Neural cell (in vitro differentiated cells): ENCODE data around the gene DSCAML1.

Experiments
- CTCF ChIP-seq: fragments of 450-650 bp; IDR thresholded peaks from 2 replicates; pipeline ENCODE4 v1.5.1; 2014; ENCODE audit warnings: antibody characterized with exemption, mild to moderate bottlenecking, moderate library complexity; ENCODE audit not compliant: poor library complexity, severe bottlenecking
- POLR2AphosphoS5 ChIP-seq: IDR thresholded peaks from 2 replicates; pipeline ENCODE4 v1.6.1; 2012
- RAD21 ChIP-seq: fragments of 450-650 bp; conservative IDR thresholded peaks from 2 replicates; pipeline ENCODE4 v1.6.1; 2014; ENCODE audit warnings: antibody characterized with exemption, mild to moderate bottlenecking, moderate library complexity

- TF ChIP-seq CTCF (no peak), POLR2AphosphoS5 (no peak), RAD21 (no peak)
Measured at GRCh38 chr11:117419482-117420142, 377.4 kb downstream of the DSCAML1 start.
